22Rv1 (cell line): ENCODE measurements around the gene TNRC6C.

Experiments used
- ZFX ChIP-seq: fragments of 450-650 bp; IDR thresholded peaks from 2 replicates; pipeline ENCODE4 v1.6.1; 2017; ENCODE audit warnings: antibody characterized with exemption, borderline replicate concordance
- TF ChIP-seq, protein P1 (sequence below): fragments of 450-650 bp; IDR thresholded peaks from 2 replicates; pipeline ENCODE4 v1.5.1; 2017; ENCODE audit warnings: mild to moderate bottlenecking

DNA sequence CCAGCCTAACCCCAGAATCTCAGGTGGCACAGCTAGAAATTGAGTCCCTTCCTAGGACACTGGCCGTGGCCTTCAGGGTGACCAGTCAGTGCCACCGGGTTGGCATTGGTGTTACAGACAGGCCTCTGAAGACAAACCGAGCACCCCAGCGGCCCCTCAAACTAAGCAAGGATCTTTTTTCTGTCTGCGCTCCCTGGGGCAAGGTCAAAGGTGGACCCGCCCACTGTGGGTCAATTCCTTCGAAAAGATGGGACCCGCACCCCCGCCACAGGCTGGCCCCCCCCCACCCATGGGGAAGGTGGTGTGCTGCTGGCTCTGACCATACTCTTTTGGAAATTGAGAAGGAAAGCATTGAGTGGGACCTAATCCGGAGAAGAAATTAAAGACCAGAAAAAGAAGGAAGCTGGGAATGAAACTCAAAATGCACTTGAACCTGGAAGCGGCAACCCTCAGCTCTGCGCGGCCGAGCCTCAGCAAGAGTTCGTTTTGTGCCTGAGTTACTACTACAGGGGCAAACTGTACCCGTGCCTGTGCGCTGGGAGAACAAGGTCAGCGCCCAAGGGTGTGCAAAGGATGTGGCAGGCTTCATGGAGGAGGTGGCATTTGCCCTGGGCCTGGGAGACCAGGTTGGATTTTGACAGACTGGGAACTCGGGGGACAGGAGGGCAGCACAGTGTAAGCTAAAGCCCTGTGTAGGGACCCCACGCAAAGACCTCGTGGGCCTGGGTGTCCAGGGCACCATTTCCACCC, 149.6 kb downstream of the TNRC6C start:
- TF ChIP-seq, protein P1, sequence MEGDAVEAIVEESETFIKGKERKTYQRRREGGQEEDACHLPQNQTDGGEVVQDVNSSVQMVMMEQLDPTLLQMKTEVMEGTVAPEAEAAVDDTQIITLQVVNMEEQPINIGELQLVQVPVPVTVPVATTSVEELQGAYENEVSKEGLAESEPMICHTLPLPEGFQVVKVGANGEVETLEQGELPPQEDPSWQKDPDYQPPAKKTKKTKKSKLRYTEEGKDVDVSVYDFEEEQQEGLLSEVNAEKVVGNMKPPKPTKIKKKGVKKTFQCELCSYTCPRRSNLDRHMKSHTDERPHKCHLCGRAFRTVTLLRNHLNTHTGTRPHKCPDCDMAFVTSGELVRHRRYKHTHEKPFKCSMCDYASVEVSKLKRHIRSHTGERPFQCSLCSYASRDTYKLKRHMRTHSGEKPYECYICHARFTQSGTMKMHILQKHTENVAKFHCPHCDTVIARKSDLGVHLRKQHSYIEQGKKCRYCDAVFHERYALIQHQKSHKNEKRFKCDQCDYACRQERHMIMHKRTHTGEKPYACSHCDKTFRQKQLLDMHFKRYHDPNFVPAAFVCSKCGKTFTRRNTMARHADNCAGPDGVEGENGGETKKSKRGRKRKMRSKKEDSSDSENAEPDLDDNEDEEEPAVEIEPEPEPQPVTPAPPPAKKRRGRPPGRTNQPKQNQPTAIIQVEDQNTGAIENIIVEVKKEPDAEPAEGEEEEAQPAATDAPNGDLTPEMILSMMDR = no peak
- no peak for TF ChIP-seq ZFX
